ENCODE data around the gene AKAP1.

Gene AKAP1, protein sequence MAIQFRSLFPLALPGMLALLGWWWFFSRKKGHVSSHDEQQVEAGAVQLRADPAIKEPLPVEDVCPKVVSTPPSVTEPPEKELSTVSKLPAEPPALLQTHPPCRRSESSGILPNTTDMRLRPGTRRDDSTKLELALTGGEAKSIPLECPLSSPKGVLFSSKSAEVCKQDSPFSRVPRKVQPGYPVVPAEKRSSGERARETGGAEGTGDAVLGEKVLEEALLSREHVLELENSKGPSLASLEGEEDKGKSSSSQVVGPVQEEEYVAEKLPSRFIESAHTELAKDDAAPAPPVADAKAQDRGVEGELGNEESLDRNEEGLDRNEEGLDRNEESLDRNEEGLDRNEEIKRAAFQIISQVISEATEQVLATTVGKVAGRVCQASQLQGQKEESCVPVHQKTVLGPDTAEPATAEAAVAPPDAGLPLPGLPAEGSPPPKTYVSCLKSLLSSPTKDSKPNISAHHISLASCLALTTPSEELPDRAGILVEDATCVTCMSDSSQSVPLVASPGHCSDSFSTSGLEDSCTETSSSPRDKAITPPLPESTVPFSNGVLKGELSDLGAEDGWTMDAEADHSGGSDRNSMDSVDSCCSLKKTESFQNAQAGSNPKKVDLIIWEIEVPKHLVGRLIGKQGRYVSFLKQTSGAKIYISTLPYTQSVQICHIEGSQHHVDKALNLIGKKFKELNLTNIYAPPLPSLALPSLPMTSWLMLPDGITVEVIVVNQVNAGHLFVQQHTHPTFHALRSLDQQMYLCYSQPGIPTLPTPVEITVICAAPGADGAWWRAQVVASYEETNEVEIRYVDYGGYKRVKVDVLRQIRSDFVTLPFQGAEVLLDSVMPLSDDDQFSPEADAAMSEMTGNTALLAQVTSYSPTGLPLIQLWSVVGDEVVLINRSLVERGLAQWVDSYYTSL

DNA sequence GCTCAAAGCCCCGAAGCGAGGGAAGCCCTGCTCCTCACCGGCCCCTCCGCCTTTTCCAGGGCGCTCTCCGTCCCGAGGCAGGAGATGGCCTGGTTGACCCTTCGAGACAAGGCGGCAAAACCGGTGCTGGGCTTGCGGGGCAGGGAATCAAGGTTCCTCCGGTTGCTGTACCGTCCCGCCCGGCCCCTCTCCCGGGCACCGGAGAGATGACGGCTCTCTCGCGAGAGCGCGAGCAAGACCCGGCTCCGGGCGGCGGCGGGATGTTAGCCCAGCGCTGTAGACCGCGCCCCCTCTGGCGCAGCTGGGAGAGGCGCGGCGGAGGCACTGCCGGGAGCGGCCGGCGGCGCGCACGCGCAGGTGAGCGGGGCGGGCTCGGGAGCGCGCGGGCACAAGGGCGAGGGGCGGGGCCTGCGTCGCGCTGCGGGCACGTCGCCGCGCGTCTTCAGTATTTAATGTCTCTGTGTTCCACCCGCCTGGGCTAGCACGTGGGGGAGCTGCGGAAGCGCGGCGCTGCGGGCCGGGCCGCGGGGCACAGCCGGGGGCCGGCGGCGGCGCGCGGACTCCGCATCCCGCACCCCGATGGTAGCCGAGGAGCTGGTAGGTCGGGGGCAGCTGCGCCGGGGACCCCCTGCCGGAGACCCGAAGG lies at the start of gene AKAP1:
Gene AKAP1, plus strand, starts transcription at position 445 of the 646 bp plus-strand sequence. CDS start 20,219 bp downstream, outside the sequence.
- Mint-ChIP-seq H3K27ac (peak within 1 kb of the TSS; percentile 92 to 99 (median 98)), H3K4me1 (peaks cover 12% of the 10 kb centered on the region), H3K27me3 (ENCODE audit: low read depth) (peaks cover 4% of the 10 kb centered on the region)

DNA sequence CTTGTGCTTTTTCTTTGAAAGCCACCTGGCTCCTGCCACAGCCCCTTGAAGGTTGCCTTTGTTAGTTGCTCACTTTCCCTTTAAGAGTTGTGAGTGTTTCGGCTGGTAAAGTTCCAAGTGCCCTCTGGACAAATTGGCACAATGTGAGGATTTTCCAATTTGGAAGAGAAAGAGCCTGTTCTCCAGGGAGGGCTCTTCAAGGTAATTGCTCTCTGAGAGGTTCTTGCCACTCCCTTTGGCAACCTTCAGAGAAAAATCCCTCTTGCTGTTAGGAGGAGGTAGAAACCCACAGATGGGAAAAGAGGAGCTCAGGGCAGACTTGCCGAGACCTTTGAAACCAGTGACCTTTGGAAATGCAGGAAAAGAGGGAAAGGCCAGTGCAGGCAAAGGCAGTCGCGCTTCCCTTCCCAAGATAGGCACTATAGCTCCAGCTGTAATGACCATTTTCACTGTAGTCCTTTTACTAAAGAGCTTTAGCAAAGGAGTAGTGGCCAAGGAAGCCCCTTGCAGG lies 49.0 kb upstream of the AKAP1 start:
- Mint-ChIP-seq H3K4me1 (peaks cover 18% of the 10 kb centered on the region), H3K9me3 (no peaks in the 10 kb centered on the region), H3K4me3 (no peak overlapping the region), H3K27me3 (ENCODE audit: low read depth) (peaks cover 22% of the 10 kb centered on the region), H3K36me3 (ENCODE audit: low read depth) (no peaks in the 10 kb centered on the region), H3K27ac (peak overlapping the region; percentile 14 to 70 (median 41))
- TF ChIP-seq, protein P1, sequence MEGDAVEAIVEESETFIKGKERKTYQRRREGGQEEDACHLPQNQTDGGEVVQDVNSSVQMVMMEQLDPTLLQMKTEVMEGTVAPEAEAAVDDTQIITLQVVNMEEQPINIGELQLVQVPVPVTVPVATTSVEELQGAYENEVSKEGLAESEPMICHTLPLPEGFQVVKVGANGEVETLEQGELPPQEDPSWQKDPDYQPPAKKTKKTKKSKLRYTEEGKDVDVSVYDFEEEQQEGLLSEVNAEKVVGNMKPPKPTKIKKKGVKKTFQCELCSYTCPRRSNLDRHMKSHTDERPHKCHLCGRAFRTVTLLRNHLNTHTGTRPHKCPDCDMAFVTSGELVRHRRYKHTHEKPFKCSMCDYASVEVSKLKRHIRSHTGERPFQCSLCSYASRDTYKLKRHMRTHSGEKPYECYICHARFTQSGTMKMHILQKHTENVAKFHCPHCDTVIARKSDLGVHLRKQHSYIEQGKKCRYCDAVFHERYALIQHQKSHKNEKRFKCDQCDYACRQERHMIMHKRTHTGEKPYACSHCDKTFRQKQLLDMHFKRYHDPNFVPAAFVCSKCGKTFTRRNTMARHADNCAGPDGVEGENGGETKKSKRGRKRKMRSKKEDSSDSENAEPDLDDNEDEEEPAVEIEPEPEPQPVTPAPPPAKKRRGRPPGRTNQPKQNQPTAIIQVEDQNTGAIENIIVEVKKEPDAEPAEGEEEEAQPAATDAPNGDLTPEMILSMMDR (IDR thresholded peaks at IDR 0.05; ENCODE audit: unreplicated experiment in 3 of 3), result no peak

More for the DNA sequence above, at the start of gene AKAP1:
- Mint-ChIP-seq H3K9me3 (no peaks in the 10 kb centered on the region), H3K4me3 (peak within 1 kb of the TSS; percentile 91 to 97 (median 95)), H3K36me3 (ENCODE audit: low read depth) (no peaks in the 10 kb centered on the region)
- TF ChIP-seq, protein P1 (IDR thresholded peaks at IDR 0.05; ENCODE audit: unreplicated experiment in 3 of 3), result no peak

DNA sequence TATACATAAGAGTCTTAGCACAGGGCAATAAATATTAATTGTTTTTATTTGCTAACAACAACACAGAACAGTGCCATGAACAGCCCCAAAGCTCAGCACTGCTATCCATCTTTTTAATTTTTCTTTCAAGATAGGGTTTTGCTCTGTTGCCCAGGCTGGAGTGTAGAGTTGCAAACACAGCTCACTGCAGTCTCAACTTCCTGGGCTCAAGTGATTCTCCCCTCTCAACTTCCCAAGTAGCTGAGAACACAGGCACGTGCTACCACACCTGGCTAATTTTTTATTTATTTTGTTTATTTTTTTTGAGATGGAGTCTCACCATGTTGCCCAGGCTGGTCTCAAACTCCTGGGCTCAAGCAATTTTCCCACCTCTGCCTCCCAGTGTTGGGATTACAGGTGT lies 47.6 kb upstream of the AKAP1 start:
- peaks cover 18% of the 10 kb centered on the region for H3K4me1 Mint-ChIP-seq
- no peak overlapping the region for H3K27ac Mint-ChIP-seq
- no peaks in the 10 kb centered on the region for H3K9me3 Mint-ChIP-seq
- no peak overlapping the region for H3K4me3 Mint-ChIP-seq
- peaks cover 28% of the 10 kb centered on the region for H3K27me3 Mint-ChIP-seq (ENCODE audit: low read depth)
- H3K36me3 Mint-ChIP-seq (ENCODE audit: low read depth), result no peaks in the 10 kb centered on the region
- TF ChIP-seq, protein P1 (IDR thresholded peaks at IDR 0.05; ENCODE audit: unreplicated experiment in 3 of 3), result no peak

DNA sequence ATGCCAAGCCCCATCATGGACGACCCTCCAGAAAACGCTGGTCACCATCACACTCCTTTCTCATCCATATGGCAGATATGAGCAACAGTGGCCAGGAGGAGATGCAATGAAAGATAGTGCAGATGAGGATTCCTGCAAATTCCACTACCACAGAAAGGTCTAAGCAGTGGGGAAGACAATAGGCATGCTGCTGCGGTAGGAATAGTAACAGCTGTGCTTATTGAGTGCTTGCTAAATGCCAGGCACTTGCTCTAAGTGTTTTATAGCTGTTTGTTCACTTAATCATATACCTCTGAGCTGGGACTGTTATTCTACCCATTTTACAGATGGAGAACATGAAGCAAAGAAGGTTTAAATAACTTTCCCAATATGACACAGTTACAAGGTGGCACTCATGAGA lies 46.6 kb upstream of the AKAP1 start:
- peaks cover 12% of the 10 kb centered on the region for H3K4me1 Mint-ChIP-seq
- H3K9me3 Mint-ChIP-seq, result no peaks in the 10 kb centered on the region
- H3K36me3 Mint-ChIP-seq (ENCODE audit: low read depth), result no peaks in the 10 kb centered on the region
- no peak overlapping the region for H3K4me3 Mint-ChIP-seq
- no peak overlapping the region for H3K27ac Mint-ChIP-seq
- peaks cover 32% of the 10 kb centered on the region for H3K27me3 Mint-ChIP-seq (ENCODE audit: low read depth)
- TF ChIP-seq, protein P1 (IDR thresholded peaks at IDR 0.05; ENCODE audit: unreplicated experiment in 3 of 3), result no peak

DNA sequence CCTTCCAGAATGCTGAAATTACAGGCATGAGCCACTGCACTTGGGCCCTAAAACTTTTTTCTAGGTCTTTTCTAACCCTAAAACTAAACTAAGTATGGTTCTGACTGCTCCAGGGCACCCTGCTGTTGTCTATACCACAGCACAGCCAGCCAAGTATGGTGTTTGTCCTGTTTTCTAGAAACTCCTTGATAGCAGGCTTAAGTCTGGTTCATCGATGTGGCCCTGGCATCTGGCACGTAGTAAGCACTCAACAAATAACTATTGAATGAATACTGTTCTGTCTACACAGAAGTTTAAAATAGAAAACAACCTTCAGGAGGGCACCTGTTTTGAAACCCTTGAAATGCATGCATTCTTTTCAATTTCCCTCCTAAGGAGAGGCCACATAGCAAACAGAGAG lies 44.5 kb upstream of the AKAP1 start:
- Mint-ChIP-seq H3K4me3 (no peak overlapping the region), H3K4me1 (peaks cover 11% of the 10 kb centered on the region), H3K9me3 (no peaks in the 10 kb centered on the region), H3K27ac (no peak overlapping the region), H3K27me3 (ENCODE audit: low read depth) (peaks cover 35% of the 10 kb centered on the region), H3K36me3 (ENCODE audit: low read depth) (no peaks in the 10 kb centered on the region)
- TF ChIP-seq, protein P1 (IDR thresholded peaks at IDR 0.05; ENCODE audit: unreplicated experiment in 3 of 3), result no peak

Measured in nephron (organoid).